HEK293 (cell line): ENCODE data around the gene POLR2L.

ENCODE experiments used
- ZNF292 ChIP-seq: fragments of 450-650 bp; formaldehyde crosslinking; IDR thresholded peaks from 2 replicates; pipeline ENCODE4 v1.5.1; 2016; ENCODE audit warnings: low read depth, missing biosample characterization, missing genetic modification characterization, borderline replicate concordance
- ZNF558 ChIP-seq: fragments of 450-650 bp; formaldehyde crosslinking; IDR thresholded peaks from 2 replicates; pipeline ENCODE4 v1.5.1; 2016; ENCODE audit warnings: missing biosample characterization, missing genetic modification characterization
- TF ChIP-seq, protein P1 (sequence below): fragments of 450-650 bp; formaldehyde crosslinking; IDR thresholded peaks from 2 replicates; pipeline ENCODE4 v1.5.1; 2016; ENCODE audit warnings: missing biosample characterization, missing genetic modification characterization
- TF ChIP-seq, protein P2 (sequence below): fragments of 450-650 bp; formaldehyde crosslinking; IDR thresholded peaks from 2 replicates; pipeline ENCODE4 v1.5.1; 2016; ENCODE audit warnings: missing biosample characterization, missing genetic modification characterization
- TF ChIP-seq, protein P3 (sequence below): fragments of 450-650 bp; formaldehyde crosslinking; IDR thresholded peaks from 2 replicates; pipeline ENCODE4 v1.5.1; 2016; ENCODE audit warnings: missing biosample characterization, missing genetic modification characterization

DNA sequence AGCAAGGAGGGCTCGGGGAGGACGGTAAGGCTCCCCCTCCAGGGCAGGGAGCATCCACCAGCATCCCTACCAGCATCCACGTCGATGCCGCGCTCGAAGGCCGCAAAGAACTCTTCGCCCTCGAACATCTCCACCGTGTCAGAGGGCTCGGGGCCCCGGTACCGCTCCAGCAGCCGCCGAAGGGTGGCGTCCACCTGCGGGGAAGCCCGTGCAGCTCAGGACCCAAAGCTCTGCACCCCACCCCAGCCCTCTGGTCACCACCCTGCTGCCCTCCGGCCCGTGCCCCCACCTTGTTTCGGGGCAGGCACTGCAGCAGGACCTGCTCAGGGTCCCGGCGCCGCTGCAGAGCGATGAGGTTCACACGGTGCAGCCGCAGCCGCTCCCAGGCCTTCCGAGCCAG is 41.9 kb downstream of the POLR2L start:
- TF ChIP-seq, protein P1, sequence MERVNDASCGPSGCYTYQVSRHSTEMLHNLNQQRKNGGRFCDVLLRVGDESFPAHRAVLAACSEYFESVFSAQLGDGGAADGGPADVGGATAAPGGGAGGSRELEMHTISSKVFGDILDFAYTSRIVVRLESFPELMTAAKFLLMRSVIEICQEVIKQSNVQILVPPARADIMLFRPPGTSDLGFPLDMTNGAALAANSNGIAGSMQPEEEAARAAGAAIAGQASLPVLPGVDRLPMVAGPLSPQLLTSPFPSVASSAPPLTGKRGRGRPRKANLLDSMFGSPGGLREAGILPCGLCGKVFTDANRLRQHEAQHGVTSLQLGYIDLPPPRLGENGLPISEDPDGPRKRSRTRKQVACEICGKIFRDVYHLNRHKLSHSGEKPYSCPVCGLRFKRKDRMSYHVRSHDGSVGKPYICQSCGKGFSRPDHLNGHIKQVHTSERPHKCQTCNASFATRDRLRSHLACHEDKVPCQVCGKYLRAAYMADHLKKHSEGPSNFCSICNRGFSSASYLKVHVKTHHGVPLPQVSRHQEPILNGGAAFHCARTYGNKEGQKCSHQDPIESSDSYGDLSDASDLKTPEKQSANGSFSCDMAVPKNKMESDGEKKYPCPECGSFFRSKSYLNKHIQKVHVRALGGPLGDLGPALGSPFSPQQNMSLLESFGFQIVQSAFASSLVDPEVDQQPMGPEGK (tag by site-specific recombination) = no peak
- TF ChIP-seq, protein P2, sequence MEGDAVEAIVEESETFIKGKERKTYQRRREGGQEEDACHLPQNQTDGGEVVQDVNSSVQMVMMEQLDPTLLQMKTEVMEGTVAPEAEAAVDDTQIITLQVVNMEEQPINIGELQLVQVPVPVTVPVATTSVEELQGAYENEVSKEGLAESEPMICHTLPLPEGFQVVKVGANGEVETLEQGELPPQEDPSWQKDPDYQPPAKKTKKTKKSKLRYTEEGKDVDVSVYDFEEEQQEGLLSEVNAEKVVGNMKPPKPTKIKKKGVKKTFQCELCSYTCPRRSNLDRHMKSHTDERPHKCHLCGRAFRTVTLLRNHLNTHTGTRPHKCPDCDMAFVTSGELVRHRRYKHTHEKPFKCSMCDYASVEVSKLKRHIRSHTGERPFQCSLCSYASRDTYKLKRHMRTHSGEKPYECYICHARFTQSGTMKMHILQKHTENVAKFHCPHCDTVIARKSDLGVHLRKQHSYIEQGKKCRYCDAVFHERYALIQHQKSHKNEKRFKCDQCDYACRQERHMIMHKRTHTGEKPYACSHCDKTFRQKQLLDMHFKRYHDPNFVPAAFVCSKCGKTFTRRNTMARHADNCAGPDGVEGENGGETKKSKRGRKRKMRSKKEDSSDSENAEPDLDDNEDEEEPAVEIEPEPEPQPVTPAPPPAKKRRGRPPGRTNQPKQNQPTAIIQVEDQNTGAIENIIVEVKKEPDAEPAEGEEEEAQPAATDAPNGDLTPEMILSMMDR = no peak
- TF ChIP-seq, protein P3, sequence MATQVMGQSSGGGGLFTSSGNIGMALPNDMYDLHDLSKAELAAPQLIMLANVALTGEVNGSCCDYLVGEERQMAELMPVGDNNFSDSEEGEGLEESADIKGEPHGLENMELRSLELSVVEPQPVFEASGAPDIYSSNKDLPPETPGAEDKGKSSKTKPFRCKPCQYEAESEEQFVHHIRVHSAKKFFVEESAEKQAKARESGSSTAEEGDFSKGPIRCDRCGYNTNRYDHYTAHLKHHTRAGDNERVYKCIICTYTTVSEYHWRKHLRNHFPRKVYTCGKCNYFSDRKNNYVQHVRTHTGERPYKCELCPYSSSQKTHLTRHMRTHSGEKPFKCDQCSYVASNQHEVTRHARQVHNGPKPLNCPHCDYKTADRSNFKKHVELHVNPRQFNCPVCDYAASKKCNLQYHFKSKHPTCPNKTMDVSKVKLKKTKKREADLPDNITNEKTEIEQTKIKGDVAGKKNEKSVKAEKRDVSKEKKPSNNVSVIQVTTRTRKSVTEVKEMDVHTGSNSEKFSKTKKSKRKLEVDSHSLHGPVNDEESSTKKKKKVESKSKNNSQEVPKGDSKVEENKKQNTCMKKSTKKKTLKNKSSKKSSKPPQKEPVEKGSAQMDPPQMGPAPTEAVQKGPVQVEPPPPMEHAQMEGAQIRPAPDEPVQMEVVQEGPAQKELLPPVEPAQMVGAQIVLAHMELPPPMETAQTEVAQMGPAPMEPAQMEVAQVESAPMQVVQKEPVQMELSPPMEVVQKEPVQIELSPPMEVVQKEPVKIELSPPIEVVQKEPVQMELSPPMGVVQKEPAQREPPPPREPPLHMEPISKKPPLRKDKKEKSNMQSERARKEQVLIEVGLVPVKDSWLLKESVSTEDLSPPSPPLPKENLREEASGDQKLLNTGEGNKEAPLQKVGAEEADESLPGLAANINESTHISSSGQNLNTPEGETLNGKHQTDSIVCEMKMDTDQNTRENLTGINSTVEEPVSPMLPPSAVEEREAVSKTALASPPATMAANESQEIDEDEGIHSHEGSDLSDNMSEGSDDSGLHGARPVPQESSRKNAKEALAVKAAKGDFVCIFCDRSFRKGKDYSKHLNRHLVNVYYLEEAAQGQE (tag by site-specific recombination) = no peak
- TF ChIP-seq ZNF292 (no peak), ZNF558 (tag by site-specific recombination) (no peak)
